Measurements from ENCODE around the gene CNOT1.

Gene CNOT1

DNA sequence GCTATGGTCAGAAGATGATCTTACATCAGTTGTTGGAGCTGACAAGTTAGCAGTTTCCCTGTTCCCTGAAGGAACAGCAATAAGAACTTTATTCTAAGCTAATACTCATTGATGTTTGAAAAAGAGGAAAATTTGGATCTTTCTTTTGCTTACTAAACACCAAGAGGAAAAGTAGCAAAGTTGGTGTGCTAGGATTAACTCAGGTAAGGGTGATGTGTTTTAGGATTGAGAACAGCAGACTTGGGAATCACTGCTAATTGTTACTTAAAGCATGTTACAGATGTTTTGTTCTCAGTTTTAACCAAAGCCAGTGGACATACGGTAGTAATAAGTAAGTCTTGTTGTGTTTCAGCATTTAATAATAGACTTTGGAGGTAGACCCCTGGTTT is 110.7 kb downstream of the CNOT1 start:
- TF ChIP-seq, protein P1, sequence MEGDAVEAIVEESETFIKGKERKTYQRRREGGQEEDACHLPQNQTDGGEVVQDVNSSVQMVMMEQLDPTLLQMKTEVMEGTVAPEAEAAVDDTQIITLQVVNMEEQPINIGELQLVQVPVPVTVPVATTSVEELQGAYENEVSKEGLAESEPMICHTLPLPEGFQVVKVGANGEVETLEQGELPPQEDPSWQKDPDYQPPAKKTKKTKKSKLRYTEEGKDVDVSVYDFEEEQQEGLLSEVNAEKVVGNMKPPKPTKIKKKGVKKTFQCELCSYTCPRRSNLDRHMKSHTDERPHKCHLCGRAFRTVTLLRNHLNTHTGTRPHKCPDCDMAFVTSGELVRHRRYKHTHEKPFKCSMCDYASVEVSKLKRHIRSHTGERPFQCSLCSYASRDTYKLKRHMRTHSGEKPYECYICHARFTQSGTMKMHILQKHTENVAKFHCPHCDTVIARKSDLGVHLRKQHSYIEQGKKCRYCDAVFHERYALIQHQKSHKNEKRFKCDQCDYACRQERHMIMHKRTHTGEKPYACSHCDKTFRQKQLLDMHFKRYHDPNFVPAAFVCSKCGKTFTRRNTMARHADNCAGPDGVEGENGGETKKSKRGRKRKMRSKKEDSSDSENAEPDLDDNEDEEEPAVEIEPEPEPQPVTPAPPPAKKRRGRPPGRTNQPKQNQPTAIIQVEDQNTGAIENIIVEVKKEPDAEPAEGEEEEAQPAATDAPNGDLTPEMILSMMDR (IDR thresholded peaks at IDR 0.05) = no peak
- Mint-ChIP-seq H3K4me1 (peaks cover 21% of the 10 kb centered on the region), H3K27ac (no peak overlapping the region), H3K4me3 (no peak overlapping the region), H3K27me3 (ENCODE audit: low read depth, poor library complexity) (no peaks in the 10 kb centered on the region), H3K9me3 (no peaks in the 10 kb centered on the region), H3K36me3 (ENCODE audit: low read depth) (peaks cover 37% of the 10 kb centered on the region)
- DNase-seq = no peak

DNA sequence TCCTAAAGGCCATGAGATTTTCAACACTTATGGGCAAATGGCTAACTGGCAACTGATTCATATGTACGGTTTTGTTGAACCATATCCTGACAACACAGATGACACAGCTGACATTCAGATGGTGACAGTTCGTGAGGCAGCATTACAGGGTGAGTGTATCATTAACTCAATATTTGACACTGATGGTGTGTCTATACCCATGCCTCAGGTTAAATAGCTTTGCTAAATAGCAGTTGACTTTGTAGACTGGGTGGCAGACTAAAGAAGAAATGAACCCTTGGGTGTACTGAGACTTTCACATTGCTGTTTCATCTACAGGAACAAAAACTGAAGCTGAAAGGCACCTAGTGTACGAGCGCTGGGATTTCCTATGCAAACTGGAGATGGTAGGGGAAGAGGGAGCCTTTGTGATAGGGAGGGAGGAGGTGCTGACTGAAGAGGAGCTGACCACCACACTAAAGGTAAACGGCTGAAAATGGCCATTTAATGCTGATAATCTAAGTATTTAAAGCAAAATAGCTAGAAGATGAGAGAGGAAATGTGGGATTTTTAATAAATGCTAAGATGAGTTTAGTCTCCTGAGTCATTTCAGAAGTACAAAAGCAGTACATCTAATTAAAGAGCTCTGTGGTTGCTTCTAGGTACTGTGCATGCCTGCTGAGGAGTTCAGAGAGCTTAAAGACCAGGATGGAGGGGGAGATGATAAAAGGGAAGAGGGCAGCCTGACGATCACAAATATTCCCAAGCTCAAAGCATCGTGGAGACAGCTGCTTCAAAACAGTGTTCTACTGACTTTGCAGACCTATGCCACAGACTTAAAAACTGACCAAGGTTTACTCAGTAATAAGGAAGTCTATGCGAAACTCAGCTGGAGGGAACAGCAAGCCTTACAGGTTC is 111.3 kb downstream of the CNOT1 start:
- H3K4me1 Mint-ChIP-seq = peaks cover 24% of the 10 kb centered on the region

DNA sequence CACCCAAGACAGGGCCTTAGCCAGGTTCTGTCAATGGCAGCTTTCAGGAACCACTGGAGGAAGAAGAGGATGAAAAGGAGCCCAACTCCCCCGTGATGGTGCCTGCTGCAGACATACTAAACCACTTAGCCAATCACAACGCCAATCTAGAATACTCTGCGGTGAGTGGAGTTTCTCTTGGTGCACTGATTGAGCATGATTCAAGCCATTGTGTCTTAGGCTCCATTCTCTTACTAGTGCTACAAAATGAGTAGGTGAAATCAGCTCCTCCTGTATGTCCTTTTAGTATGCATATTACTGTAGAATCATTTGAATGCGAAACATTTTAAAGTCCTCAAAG is 112.9 kb downstream of the CNOT1 start:
- Mint-ChIP-seq H3K9me3 (no peaks in the 10 kb centered on the region), H3K4me1 (peaks cover 36% of the 10 kb centered on the region), H3K36me3 (ENCODE audit: low read depth) (peaks cover 24% of the 10 kb centered on the region), H3K27me3 (ENCODE audit: low read depth, poor library complexity) (no peaks in the 10 kb centered on the region), H3K27ac (peak overlapping the region; percentile 39), H3K4me3 (peak overlapping the region; percentile 76)
- DNase-seq = no peak
- TF ChIP-seq, protein P1 (IDR thresholded peaks at IDR 0.05) = no peak

More for the DNA sequence above, 111.3 kb downstream of the CNOT1 start:
- Mint-ChIP-seq H3K36me3 (ENCODE audit: low read depth) (peaks cover 36% of the 10 kb centered on the region), H3K27ac (peak overlapping the region; percentile 55), H3K9me3 (no peaks in the 10 kb centered on the region), H3K27me3 (ENCODE audit: low read depth, poor library complexity) (no peaks in the 10 kb centered on the region), H3K4me3 (no peak overlapping the region)
- TF ChIP-seq, protein P1 (IDR thresholded peaks at IDR 0.05) = no peak
- no peak for DNase-seq

DNA sequence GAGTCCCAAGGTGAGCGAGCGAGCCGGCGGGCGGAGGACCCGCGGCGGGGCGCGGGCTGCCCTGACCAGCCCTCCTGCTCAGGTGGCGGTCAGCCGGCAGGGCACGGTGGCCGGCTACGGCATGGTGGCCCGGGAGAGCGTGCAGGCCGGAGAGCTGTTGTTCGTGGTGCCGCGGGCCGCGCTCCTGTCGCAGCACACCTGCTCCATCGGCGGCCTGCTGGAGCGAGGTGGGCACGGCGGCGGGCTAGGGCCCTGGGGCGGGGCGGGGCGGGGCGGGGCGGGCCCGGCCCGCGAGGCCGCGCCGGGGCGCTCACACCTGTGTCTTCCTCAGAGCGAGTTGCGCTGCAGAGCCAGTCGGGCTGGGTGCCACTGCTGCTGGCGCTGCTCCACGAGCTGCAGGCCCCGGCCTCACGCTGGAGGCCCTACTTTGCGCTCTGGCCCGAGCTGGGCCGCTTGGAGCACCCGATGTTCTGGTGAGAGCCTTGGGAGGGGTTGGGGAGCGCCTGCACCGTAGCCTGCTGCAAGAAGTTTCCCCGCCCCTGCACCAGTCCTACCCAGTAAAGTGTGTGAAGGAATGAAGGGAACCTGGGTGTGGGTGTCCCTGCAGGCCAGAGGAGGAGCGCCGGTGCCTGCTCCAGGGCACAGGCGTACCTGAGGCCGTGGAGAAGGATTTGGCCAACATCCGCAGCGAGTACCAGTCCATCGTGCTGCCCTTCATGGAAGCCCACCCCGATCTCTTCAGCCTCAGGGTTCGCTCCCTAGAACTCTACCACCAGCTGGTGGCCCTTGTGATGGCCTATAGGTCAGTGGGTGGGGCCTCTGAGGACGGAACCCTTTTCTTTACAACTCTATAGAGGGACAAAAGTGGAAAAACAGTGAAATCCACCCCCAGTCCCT is 113.5 kb downstream of the CNOT1 start:
- no peak overlapping the region for H3K27ac Mint-ChIP-seq
- H3K4me1 Mint-ChIP-seq = peaks cover 41% of the 10 kb centered on the region
- H3K36me3 Mint-ChIP-seq (ENCODE audit: low read depth) = peaks cover 20% of the 10 kb centered on the region
- TF ChIP-seq, protein P1 (IDR thresholded peaks at IDR 0.05) = no peak
- peak; percentile 33 for DNase-seq
- no peaks in the 10 kb centered on the region for H3K9me3 Mint-ChIP-seq
- H3K27me3 Mint-ChIP-seq (ENCODE audit: low read depth, poor library complexity) = no peaks in the 10 kb centered on the region
- peak overlapping the region; percentile 96 for H3K4me3 Mint-ChIP-seq

DNA sequence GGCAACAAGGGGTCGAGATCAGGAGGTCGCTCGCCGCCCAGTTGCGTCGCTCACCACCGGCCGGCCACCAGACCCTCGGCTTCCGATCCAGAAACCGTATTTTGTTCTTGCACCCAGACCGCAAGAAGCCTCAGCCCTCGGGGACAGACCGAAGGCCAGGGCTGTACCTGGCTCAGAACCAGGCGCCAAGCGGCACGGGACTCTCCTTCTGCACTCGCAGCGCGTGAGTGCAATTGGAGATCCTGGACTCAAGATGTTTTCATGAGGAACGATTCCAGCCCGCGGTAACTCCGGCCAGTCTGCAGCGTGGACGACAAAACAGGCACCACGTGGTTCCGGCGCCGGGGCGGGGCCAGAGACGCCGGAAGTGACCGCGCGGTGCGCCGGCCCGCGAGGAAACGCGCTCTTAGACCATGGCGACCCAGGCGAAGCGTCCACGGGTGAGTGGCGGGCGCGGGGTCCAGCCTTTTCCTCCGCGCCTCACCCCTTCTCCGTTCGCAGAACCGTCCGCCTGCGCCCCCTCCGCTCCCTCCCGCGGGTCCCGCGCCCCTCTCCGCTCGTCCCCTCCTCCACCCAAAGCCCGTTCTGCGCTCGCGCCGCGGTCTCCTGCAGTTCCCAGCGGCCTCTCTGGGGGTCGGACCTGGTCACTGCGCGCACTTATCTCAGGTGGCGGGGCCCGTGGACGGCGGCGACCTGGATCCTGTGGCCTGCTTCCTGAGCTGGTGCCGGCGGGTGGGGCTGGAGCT is 114.3 kb downstream of the CNOT1 start, which contains the start of gene SETD6:
Gene SETD6 (plus strand): TSS at position 393 of the 746 bp plus-strand sequence. CDS start 21 bp downstream, at position 414.
- H3K9me3 Mint-ChIP-seq = no peaks in the 10 kb centered on the region
- no peaks in the 10 kb centered on the region for H3K27me3 Mint-ChIP-seq (ENCODE audit: low read depth, poor library complexity)
- peak within 1 kb of the TSS; percentile 96 for H3K4me3 Mint-ChIP-seq
- H3K4me1 Mint-ChIP-seq = peaks cover 45% of the 10 kb centered on the region
- peak within 1 kb of the TSS; percentile 99 for H3K27ac Mint-ChIP-seq
- TF ChIP-seq, protein P1 (IDR thresholded peaks at IDR 0.05) = no peak
- H3K36me3 Mint-ChIP-seq (ENCODE audit: low read depth) = peaks cover 12% of the 10 kb centered on the region
- peak; percentile 94 for DNase-seq

All from nephron progenitor cell (in vitro differentiated cells).